H1 (cell line): ENCODE measurements around the gene TP53I13. TPM values are rescaled to one million over a fixed set of nuclear protein-coding genes. Genes with fewer than 3 reads are reported as not detected.

ENCODE experiments used
- CTCF ChIA-PET: fragments of 300-600 bp; sonication (Branson Sonifier 250); formaldehyde crosslinking; loops from one replicate; lab custom pipeline; 2021; ENCODE audit not compliant: partially characterized antibody; lab: Charles Lee
- POLR2A ChIA-PET: fragments of 300-600 bp; sonication (Branson Sonifier 250); formaldehyde crosslinking; loops from one replicate; lab custom pipeline; 2021; ENCODE audit warnings: inconsistent platforms; ENCODE audit not compliant: partially characterized antibody; lab: Charles Lee
- DNase-seq, 2 experiments: peaks; one replicate each; pipeline versions ENCODE4 v3.0.0 to v3.0.0-alpha.2; 2010 to 2022; ENCODE audit warnings: low spot score in 2 of 2, low read depth in 1 of 2, mixed read lengths in 1 of 2
- FAIRE-seq: peaks from 2 replicates; lab custom pipeline; 2011; peaks lifted over from hg19 to GRCh38; lab: Jason Lieb, UNC
- H2AFZ ChIP-seq: 2 replicates; pipeline ENCODE4 v1.8.1; 2012; ENCODE audit warnings: low read length, inconsistent platforms
- H2AK5ac ChIP-seq: 2 replicates; pipeline ENCODE4 v1.6.1; 2013; ENCODE audit warnings: low read depth, low read length
- H2BK120ac ChIP-seq: replicated peaks from 2 replicates; pipeline ENCODE3; 2013; ENCODE audit warnings: low read depth, low read length, inconsistent platforms
- H2BK12ac ChIP-seq: 2 replicates; pipeline ENCODE4 v1.6.1; 2013; ENCODE audit warnings: low read depth, low read length
- H2BK15ac ChIP-seq: 2 replicates; pipeline ENCODE4 v1.6.1; 2013; ENCODE audit warnings: low read length
- H2BK20ac ChIP-seq: 2 replicates; pipeline ENCODE4 v1.6.1; 2013; ENCODE audit warnings: low read length
- H2BK5ac ChIP-seq: 2 replicates; pipeline ENCODE4 v1.6.1; 2013; ENCODE audit warnings: low read depth, low read length
- H3K14ac ChIP-seq: 2 replicates; pipeline ENCODE4 v1.6.1; 2013; ENCODE audit warnings: inconsistent platforms; ENCODE audit not compliant: insufficient read length
- H3K18ac ChIP-seq: 2 replicates; pipeline ENCODE4 v1.6.1; 2013; ENCODE audit warnings: low read length; ENCODE audit errors: extremely low read depth
- H3K23ac ChIP-seq: 2 replicates; pipeline ENCODE4 v1.6.1; 2013; ENCODE audit warnings: inconsistent platforms; ENCODE audit not compliant: insufficient read length
- H3K23me2 ChIP-seq: 2 replicates; pipeline ENCODE4 v1.6.1; 2013; ENCODE audit warnings: low read depth, low read length
- H3K27ac ChIP-seq: 2 replicates; pipeline ENCODE4 v1.6.1; 2011; ENCODE audit warnings: low read depth, low read length, inconsistent platforms
- H3K27me3 ChIP-seq, 4 experiments: replicated peaks in 1 of 4; 1 replicate in 1 of 4; 2 replicates in 3 of 4; pipeline versions ENCODE4 v1.6.1 to v1.8.1; 2011 to 2013; ENCODE audit warnings: low read length in 3 of 4, mild to moderate bottlenecking in 3 of 4, inconsistent platforms in 2 of 4, mixed read lengths in 2 of 4, moderate library complexity in 1 of 4; ENCODE audit not compliant: control insufficient read depth in 3 of 4, insufficient read depth in 3 of 4; ENCODE audit errors: extremely low read depth in 1 of 4
- H3K36me3 ChIP-seq, 4 experiments: 2 replicates each; pipeline versions ENCODE4 v1.6.1 to v1.8.1; 2011 to 2013; ENCODE audit warnings: mild to moderate bottlenecking in 4 of 4, low read length in 3 of 4, moderate library complexity in 2 of 4, control low read depth in 1 of 4, inconsistent platforms in 1 of 4; ENCODE audit not compliant: insufficient read depth in 4 of 4, control insufficient read depth in 2 of 4
- H3K4ac ChIP-seq: replicated peaks from 2 replicates; pipeline ENCODE3; 2013; ENCODE audit warnings: low read length, low read depth, mixed read lengths, inconsistent platforms; ENCODE audit not compliant: insufficient read length
- H3K4me1 ChIP-seq, 4 experiments: replicated peaks in 1 of 4; 1 replicate in 1 of 4; 2 replicates in 3 of 4; pipeline versions ENCODE4 v1.6.1 to v1.8.1; 2011 to 2013; ENCODE audit warnings: low read length in 3 of 4, inconsistent platforms in 2 of 4, mixed read lengths in 1 of 4; ENCODE audit not compliant: insufficient read depth in 4 of 4, control insufficient read depth in 3 of 4
- H3K4me2 ChIP-seq, 2 experiments: 2 replicates each; pipeline versions ENCODE4 v1.6.1 to v1.8.1; 2011 to 2013; ENCODE audit warnings: low read depth in 2 of 2, low read length in 2 of 2, control low read depth in 1 of 2, inconsistent platforms in 1 of 2, mild to moderate bottlenecking in 1 of 2; ENCODE audit not compliant: insufficient read depth in 1 of 2
- H3K4me3 ChIP-seq, 4 experiments: fragments of 200-600, 300-600 bp in 1 of 4; sonication (generic), shearing (Covaris generic), sonication (Bioruptor Twin) in 1 of 4; 2 replicates each; pipeline versions ENCODE4 v1.5.1 to v1.8.1; 2011 to 2016; ENCODE audit warnings: low read length in 4 of 4, low read depth in 3 of 4, control low read depth in 2 of 4, inconsistent platforms in 2 of 4, mild to moderate bottlenecking in 2 of 4, mixed read lengths in 1 of 4, moderate library complexity in 1 of 4; ENCODE audit not compliant: insufficient read depth in 2 of 4; ENCODE audit errors: extremely low read depth in 1 of 4
- H3K56ac ChIP-seq: replicated peaks from 2 replicates; pipeline ENCODE3; 2013; ENCODE audit warnings: low read depth, mild to moderate bottlenecking, mixed read lengths, low read length, inconsistent platforms; ENCODE audit not compliant: insufficient read length
- H3K79me1 ChIP-seq: 2 replicates; pipeline ENCODE4 v1.6.1; 2013; ENCODE audit warnings: low read depth, low read length, control low read depth
- H3K79me2 ChIP-seq, 2 experiments: 2 replicates each; pipeline versions ENCODE4 v1.6.1 to v1.8.1; 2012 to 2013; ENCODE audit warnings: low read length in 2 of 2, mild to moderate bottlenecking in 2 of 2, inconsistent platforms in 1 of 2; ENCODE audit not compliant: insufficient read depth in 2 of 2, control insufficient read depth in 1 of 2
- H3K9ac ChIP-seq, 4 experiments: replicated peaks in 1 of 4; 1 replicate in 1 of 4; 2 replicates in 3 of 4; pipeline versions ENCODE4 v1.6.1 to v1.8.1; 2011 to 2013; ENCODE audit warnings: low read depth in 3 of 4, low read length in 3 of 4, control low read depth in 2 of 4, mild to moderate bottlenecking in 2 of 4, moderate library complexity in 2 of 4, inconsistent platforms in 1 of 4; ENCODE audit errors: extremely low read depth in 1 of 4
- H3K9me3 ChIP-seq, 2 experiments: 2 replicates each; pipeline versions ENCODE4 v1.6.1 to v1.8.1; 2012 to 2013; ENCODE audit warnings: mild to moderate bottlenecking in 2 of 2, moderate library complexity in 2 of 2, control low read depth in 1 of 2, inconsistent platforms in 1 of 2, low read depth in 1 of 2, low read length in 1 of 2, mixed read lengths in 1 of 2; ENCODE audit not compliant: insufficient read depth in 2 of 2
- H4K20me1 ChIP-seq, 2 experiments: replicated peaks in 1 of 2; 2 replicates each; pipeline versions ENCODE3 to v1.8.1; 2011 to 2013; ENCODE audit warnings: inconsistent platforms in 2 of 2, low read length in 2 of 2, mild to moderate bottlenecking in 1 of 2; ENCODE audit not compliant: insufficient read depth in 2 of 2, control insufficient read depth in 1 of 2
- H4K5ac ChIP-seq: 2 replicates; pipeline ENCODE4 v1.6.1; 2013; ENCODE audit warnings: low read length, low read depth, mixed read lengths, inconsistent platforms; ENCODE audit not compliant: insufficient read length
- H4K8ac ChIP-seq: 2 replicates; pipeline ENCODE4 v1.8.0; 2013; ENCODE audit warnings: mild to moderate bottlenecking, moderate library complexity, low read length, inconsistent platforms; ENCODE audit not compliant: insufficient read depth; ENCODE audit errors: extremely low read depth
- H4K91ac ChIP-seq: replicated peaks from 2 replicates; pipeline ENCODE3; 2013; ENCODE audit warnings: low read length, mixed read lengths, inconsistent platforms; ENCODE audit not compliant: insufficient read length
- CBX8 ChIP-seq: fragments of 300-800, 300-1000 bp; sonication (generic); IDR thresholded peaks from 2 replicates; pipeline ENCODE4 v1.7.1; 2016; ENCODE audit warnings: low read depth, low read length, borderline replicate concordance
- CHD2 ChIP-seq: IDR thresholded peaks from 2 replicates; pipeline ENCODE4 v1.6.1; 2012; ENCODE audit warnings: low read length, improper control_type of control experiment
- FOSL1 ChIP-seq: IDR thresholded peaks from 2 replicates; pipeline ENCODE4 v1.6.1; 2011; ENCODE audit warnings: mild to moderate bottlenecking, low read depth, low read length, moderate library complexity; ENCODE audit not compliant: insufficient read depth
- HDAC2 ChIP-seq, 2 experiments: fragments of 300-600 bp in 1 of 2; sonication (generic) in 1 of 2; IDR thresholded peaks; 2 replicates each; pipeline ENCODE4 v1.6.1; 2011 to 2012; ENCODE audit warnings: low read depth in 2 of 2, low read length in 2 of 2, mild to moderate bottlenecking in 2 of 2, moderate library complexity in 2 of 2, borderline replicate concordance in 1 of 2, inconsistent platforms in 1 of 2
- HDAC6 ChIP-seq: IDR thresholded peaks from one replicate; pipeline ENCODE4 v1.7.1; 2012; ENCODE audit warnings: low read depth, mild to moderate bottlenecking, inconsistent platforms, low read length, moderate library complexity
- KDM4A ChIP-seq: IDR thresholded peaks from one replicate; pipeline ENCODE4 v1.7.1; 2012; ENCODE audit warnings: low read depth, mild to moderate bottlenecking, moderate library complexity, low read length, inconsistent platforms; ENCODE audit not compliant: severe bottlenecking
- RNF2 ChIP-seq: fragments of 200-900, 300-1000 bp; sonication (generic); IDR thresholded peaks from 2 replicates; pipeline ENCODE4 v1.7.1; 2016; ENCODE audit warnings: borderline replicate concordance, low read depth, mild to moderate bottlenecking, antibody characterized with exemption, low read length; ENCODE audit not compliant: poor library complexity, severe bottlenecking; ENCODE audit errors: missing control alignments
- SAP30 ChIP-seq: fragments of 300-600 bp; sonication (generic); IDR thresholded peaks from 2 replicates; pipeline ENCODE4 v1.7.1; 2012; ENCODE audit warnings: low read length, moderate library complexity, mild to moderate bottlenecking, inconsistent platforms; ENCODE audit not compliant: insufficient read depth, insufficient replicate concordance
- TEAD4 ChIP-seq: IDR thresholded peaks from 2 replicates; pipeline ENCODE4 v1.6.1; 2012; ENCODE audit warnings: low read depth, low read length, inconsistent platforms, mixed read lengths
- YY1 ChIP-seq: IDR thresholded peaks from 2 replicates; pipeline ENCODE4 v1.6.1; 2011; ENCODE audit warnings: low read depth, mild to moderate bottlenecking, low read length
- WGBS, 2 experiments: shearing (Covaris generic) in 1 of 2; methylation state at CpG; one replicate each; pipeline versions ENCODE4 v1.1.6 to v1.1.7; 2013 to 2015; ENCODE audit warnings: low lambda C conversion rate in 2 of 2, mixed read lengths in 2 of 2, inconsistent platforms in 1 of 2, low coverage in 1 of 2, missing lambda C conversion rate in 1 of 2; ENCODE audit not compliant: insufficient replicate concordance in 2 of 2, insufficient coverage in 1 of 2, insufficient read length in 1 of 2; ENCODE audit errors: extremely low coverage in 1 of 2, missing lambda C conversion rate in 1 of 2; 5-methylcytosine and 5-hydroxymethylcytosine counted together
- polyA plus RNA-seq, 7 experiments: library from polyadenylated mRNA; depleted of rRNA in 3 of 7; stranded (reverse) in 5 of 7; unstranded in 2 of 7; fragments of >200 nt in 5 of 7; fragments of 200-250 nt in 2 of 7; gene quantifications; 1 replicate in 5 of 7; 2 replicates in 1 of 7; 4 replicates in 1 of 7; pipeline versions ENCODE4 v1.2.1 to v1.2.3, GENCODE V29; 2011 to 2013; ENCODE audit warnings: missing spikeins in 2 of 7, mixed read lengths in 2 of 7
- total RNA-seq: library from RNA; stranded (reverse); fragmentation: NEBNext Ultra II Directional; extraction: Animal tissue kit (Norgen Biotek cat#: 25700); gene quantifications from 2 replicates; pipeline ENCODE4 v1.2.1, GENCODE V29; 2021

TP53I13 gene
- total and polyA plus RNA-seq, 2 of the 8 experiments (the other 6 are each of a cell fraction or from before 2014, with no cell fraction given), result 22.4 to 35.7 TPM

DNA sequence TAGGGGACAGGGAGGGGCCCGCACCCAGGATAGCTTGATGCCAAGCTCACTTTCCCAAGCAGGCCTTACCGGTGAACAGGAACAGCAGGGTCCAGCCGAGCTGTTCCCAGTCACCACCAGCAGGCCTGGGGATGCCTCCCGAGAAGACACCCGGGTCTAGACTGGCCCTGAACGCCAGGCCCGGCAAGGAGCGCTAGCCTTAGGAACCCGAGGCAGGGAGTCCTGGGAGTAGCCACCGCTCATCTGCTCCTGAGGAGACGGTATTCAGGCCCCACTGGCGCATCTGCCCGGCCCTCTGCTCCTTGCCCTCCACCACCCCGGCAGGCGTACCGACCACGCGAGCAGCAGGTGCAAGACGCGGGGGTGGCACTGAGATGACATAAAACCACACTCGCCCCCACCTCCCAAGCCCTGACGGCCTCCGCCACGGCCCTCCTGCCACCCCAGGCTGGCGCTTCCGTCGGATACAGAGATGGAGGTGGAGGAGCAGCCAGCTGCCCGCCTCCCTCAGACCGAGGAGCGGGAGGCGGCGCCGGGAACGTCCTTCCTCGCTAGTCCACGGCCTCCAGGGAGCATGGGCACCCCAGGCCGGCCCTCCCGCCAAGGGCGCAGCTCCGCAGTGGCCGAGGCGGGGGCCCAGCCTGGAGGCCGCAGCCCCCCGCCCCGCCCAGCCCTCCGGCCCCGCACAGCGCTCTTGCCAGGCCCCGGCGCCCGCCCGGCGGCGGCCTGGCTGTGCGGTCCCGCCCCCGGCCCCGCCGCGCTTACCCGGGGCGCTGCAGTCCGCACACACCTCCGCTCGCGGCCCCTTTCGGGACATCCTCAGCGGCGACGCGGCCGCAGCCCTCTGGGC, 20.3 kb downstream of the TP53I13 start:
- peak in 1 of 2 experiments; percentile 65 for DNase-seq
- H3K23me2 ChIP-seq, result peaks cover 34% of the 10 kb centered on the region; the same call in 1 of the 2 replicates
- H3K56ac ChIP-seq, result no peak overlapping the region
- peaks cover 15 to 29% of the 10 kb centered on the region in 2 experiments for H4K20me1 ChIP-seq
- peaks cover 0 to 6% (median 5%) of the 10 kb centered on the region in 4 experiments; a peak in 2 of 7 replicates for H3K27me3 ChIP-seq
- H3K18ac ChIP-seq, result peak overlapping the region; percentile 60
- peak overlapping the region; percentile 64 to 82 (median 75) for H3K4me3 ChIP-seq
- H3K79me1 ChIP-seq, result peaks cover 16% of the 10 kb centered on the region
- H3K4me1 ChIP-seq, result peaks cover 7 to 48% (median 36%) of the 10 kb centered on the region in 4 experiments
- ChIA-PET CTCF (interaction anchor here (1.8 to 14.8 kb wide), 5 partner anchors 10 to 31 kb away, joined by 9 to 193 read pairs (median 12); partner anchors contain the start of gene CORO6), POLR2A (interaction anchor here (0.6 to 1.8 kb wide), 6 partner anchors 9 to 1225 kb away, joined by 3 to 8 read pairs (median 4); partner anchors contain the start of gene TP53I13)
- H3K9ac ChIP-seq, result peak overlapping the region in 2 of 4 experiments; percentile 18 to 29; a peak in 4 of 7 replicates
- H3K14ac ChIP-seq, result no peak overlapping the region
- 5% methylated on average over 31 of the region's 72 CpGs; no CpG with 5 or more reads in 1 of the 2 experiments for WGBS, 2 experiments
- H3K9me3 ChIP-seq, result no peaks in the 10 kb centered on the region
- H4K8ac ChIP-seq, result no peak overlapping the region
- H3K4ac ChIP-seq, result no peak overlapping the region
- no peak overlapping the region; the same call in 1 of the 2 replicates for H2AK5ac ChIP-seq
- no peak for FAIRE-seq
- H2AFZ ChIP-seq, result no peak overlapping the region
- no peaks in the 10 kb centered on the region for H3K36me3 ChIP-seq
- no peak overlapping the region for H2BK15ac ChIP-seq
- no peak overlapping the region for H2BK20ac ChIP-seq
- no peak overlapping the region for H4K91ac ChIP-seq
- no peak overlapping the region for H2BK120ac ChIP-seq
- H3K23ac ChIP-seq, result no peak overlapping the region
- H4K5ac ChIP-seq, result no peak overlapping the region
- H3K4me2 ChIP-seq, result peak overlapping the region; percentile 93 to 95
- no peak overlapping the region for H2BK12ac ChIP-seq
- H3K79me2 ChIP-seq, result peaks cover 0 to 42% of the 10 kb centered on the region in 2 experiments; a peak in 2 of 4 replicates
- H3K27ac ChIP-seq, result no peak overlapping the region
- H2BK5ac ChIP-seq, result peak overlapping the region; percentile 44; the same call in 1 of the 2 replicates
- TF ChIP-seq HDAC6 (no peak), KDM4A (peak; percentile 59), FOSL1 (no peak), SAP30 (peak; percentile 38), HDAC2 (IDR thresholded peaks at IDR 0.05; ENCODE audit: borderline replicate concordance in 1 of 2, low read depth in 2 of 2, low read length in 2 of 2) (no peak), CBX8 (no peak), YY1 (no peak), CHD2 (no peak), RNF2 (no peak), TEAD4 (no peak)
